Measurements from ENCODE around the gene RAPGEF1.
"Not testable (repeated sequence)": the region's sequence is repeated elsewhere in the genome, so short reads cannot be mapped to it uniquely, and the experiment has no call there.

Gene RAPGEF1

DNA sequence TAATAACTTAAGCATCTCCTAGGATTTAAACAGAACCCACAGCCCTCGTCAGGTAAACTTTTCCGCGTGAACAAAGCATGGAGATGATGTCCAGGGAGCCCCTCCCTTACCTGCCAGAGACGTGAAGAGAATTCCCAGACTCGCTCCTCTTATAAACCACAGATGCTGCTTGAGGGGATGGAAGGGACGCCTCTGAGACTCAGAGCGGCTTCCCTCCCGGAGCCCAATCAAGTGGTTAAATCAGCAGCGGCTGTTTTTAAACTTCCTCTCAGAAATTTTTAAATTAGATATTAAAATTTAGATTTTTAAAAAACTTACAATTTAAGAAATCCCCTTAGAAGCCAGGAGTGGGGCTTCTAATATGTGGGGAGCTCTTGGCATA is 71.8 kb downstream of the RAPGEF1 start:
- no peak overlapping the region for H3K9ac ChIP-seq (ENCODE audit: insufficient read length, low read depth)
- H3K9me3 ChIP-seq (ENCODE audit: insufficient read depth, low read length): peaks cover 18% of the 10 kb centered on the region
- no peak for TF ChIP-seq SUZ12 (IDR thresholded peaks at IDR 0.05; ENCODE audit: extremely low read depth, insufficient read depth, insufficient read length)
- no peak for TF ChIP-seq YY1 (IDR thresholded peaks at IDR 0.05; ENCODE audit: insufficient read depth, insufficient read length)
- TF ChIP-seq ZNF274 (IDR thresholded peaks at IDR 0.05; ENCODE audit: low read depth, low read length): no peak
- no peaks in the 10 kb centered on the region for H3K27me3 ChIP-seq (ENCODE audit: insufficient read depth, insufficient read length)
- H3K36me3 ChIP-seq (ENCODE audit: insufficient read depth, insufficient read length, low read length): peaks cover 4% of the 10 kb centered on the region
- DNase-seq (ENCODE audit: low read depth, low spot score): no peak
- H3K4me3 ChIP-seq (ENCODE audit: insufficient read length, low read depth): no peak overlapping the region
- peaks cover 19% of the 10 kb centered on the region for H3K4me1 ChIP-seq (ENCODE audit: insufficient read depth, insufficient read length)

DNA sequence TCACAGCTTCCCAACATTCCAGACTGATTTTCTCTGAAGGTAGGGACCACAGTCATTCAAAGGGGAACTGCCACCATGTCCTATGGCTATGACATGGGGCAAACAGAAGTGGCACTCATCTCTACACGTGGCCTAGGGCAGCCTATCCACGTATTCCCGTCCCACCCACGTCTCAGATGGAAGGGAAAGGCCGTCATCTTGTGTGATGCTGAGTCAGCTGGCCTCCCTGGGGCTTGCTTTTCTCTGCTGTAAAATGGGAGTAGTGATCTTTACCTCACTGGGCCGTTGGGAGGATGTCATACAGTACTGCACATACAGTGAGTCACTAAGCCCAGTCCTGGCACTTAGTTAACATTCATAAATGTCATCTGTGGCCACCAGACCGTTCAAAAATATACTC is 72.3 kb downstream of the RAPGEF1 start:
- Histone ChIP-seq H3K4me3 (ENCODE audit: insufficient read length, low read depth) (no peak overlapping the region), H3K36me3 (ENCODE audit: insufficient read depth, insufficient read length, low read length) (peaks cover 4% of the 10 kb centered on the region), H3K9ac (ENCODE audit: insufficient read length, low read depth) (no peak overlapping the region), H3K27me3 (ENCODE audit: insufficient read depth, insufficient read length) (no peaks in the 10 kb centered on the region), H3K4me1 (ENCODE audit: insufficient read depth, insufficient read length) (peaks cover 19% of the 10 kb centered on the region), H3K9me3 (ENCODE audit: insufficient read depth, low read length) (peaks cover 18% of the 10 kb centered on the region)
- TF ChIP-seq SUZ12 (IDR thresholded peaks at IDR 0.05; ENCODE audit: extremely low read depth, insufficient read depth, insufficient read length): no peak
- no peak for TF ChIP-seq YY1 (IDR thresholded peaks at IDR 0.05; ENCODE audit: insufficient read depth, insufficient read length)
- no peak for TF ChIP-seq ZNF274 (IDR thresholded peaks at IDR 0.05; ENCODE audit: low read depth, low read length)
- no peak for DNase-seq (ENCODE audit: low read depth, low spot score)

GRCh38 chr9:131666774-131667173 is 73.1 kb downstream of the RAPGEF1 start:
- H3K36me3 ChIP-seq (ENCODE audit: insufficient read depth, insufficient read length, low read length): peaks cover 4% of the 10 kb centered on the region
- peaks cover 18% of the 10 kb centered on the region for H3K9me3 ChIP-seq (ENCODE audit: insufficient read depth, low read length)
- no peak overlapping the region for H3K4me3 ChIP-seq (ENCODE audit: insufficient read length, low read depth)
- TF ChIP-seq ZNF274 (IDR thresholded peaks at IDR 0.05; ENCODE audit: low read depth, low read length) (no peak), YY1 (IDR thresholded peaks at IDR 0.05; ENCODE audit: insufficient read depth, insufficient read length) (no peak), SUZ12 (IDR thresholded peaks at IDR 0.05; ENCODE audit: extremely low read depth, insufficient read depth, insufficient read length) (no peak)
- no peaks in the 10 kb centered on the region for H3K27me3 ChIP-seq (ENCODE audit: insufficient read depth, insufficient read length)
- no peak for DNase-seq (ENCODE audit: low read depth, low spot score)
- H3K9ac ChIP-seq (ENCODE audit: insufficient read length, low read depth): no peak overlapping the region
- H3K4me1 ChIP-seq (ENCODE audit: insufficient read depth, insufficient read length): peaks cover 19% of the 10 kb centered on the region

DNA sequence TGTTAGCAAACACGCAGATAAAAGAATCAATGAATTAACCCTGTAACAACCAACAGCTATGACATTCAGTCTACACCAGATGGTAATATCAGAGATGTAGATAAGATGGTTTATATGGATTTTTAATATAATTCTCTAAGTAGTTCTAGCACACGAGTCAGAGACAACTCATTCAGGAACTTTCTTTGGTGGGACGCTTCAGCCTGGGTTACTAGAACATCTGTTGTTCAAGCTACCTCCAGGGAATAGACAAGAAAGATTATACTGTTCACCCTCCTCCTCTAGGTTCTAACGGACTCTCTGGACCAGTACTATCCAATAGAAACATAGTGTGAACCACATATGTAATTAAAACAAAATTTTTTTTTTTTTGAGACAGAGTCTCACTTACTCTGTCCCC is 73.8 kb downstream of the RAPGEF1 start:
- Histone ChIP-seq H3K9ac (ENCODE audit: insufficient read length, low read depth) (no peak overlapping the region), H3K4me1 (ENCODE audit: insufficient read depth, insufficient read length) (peaks cover 16% of the 10 kb centered on the region), H3K36me3 (ENCODE audit: insufficient read depth, insufficient read length, low read length) (no peaks in the 10 kb centered on the region), H3K9me3 (ENCODE audit: insufficient read depth, low read length) (peaks cover 18% of the 10 kb centered on the region), H3K4me3 (ENCODE audit: insufficient read length, low read depth) (no peak overlapping the region), H3K27me3 (ENCODE audit: insufficient read depth, insufficient read length) (no peaks in the 10 kb centered on the region)
- TF ChIP-seq SUZ12 (IDR thresholded peaks at IDR 0.05; ENCODE audit: extremely low read depth, insufficient read depth, insufficient read length) (no peak), YY1 (IDR thresholded peaks at IDR 0.05; ENCODE audit: insufficient read depth, insufficient read length) (no peak), ZNF274 (IDR thresholded peaks at IDR 0.05; ENCODE audit: low read depth, low read length) (no peak)
- no peak for DNase-seq (ENCODE audit: low read depth, low spot score)

GRCh38 chr9:131663288-131663687 is 76.6 kb downstream of the RAPGEF1 start:
- Histone ChIP-seq H3K4me3 (ENCODE audit: insufficient read length, low read depth) (no peak overlapping the region), H3K4me1 (ENCODE audit: insufficient read depth, insufficient read length) (peaks cover 3% of the 10 kb centered on the region), H3K27me3 (ENCODE audit: insufficient read depth, insufficient read length) (no peaks in the 10 kb centered on the region), H3K9ac (ENCODE audit: insufficient read length, low read depth) (no peak overlapping the region), H3K9me3 (ENCODE audit: insufficient read depth, low read length) (peaks cover 18% of the 10 kb centered on the region), H3K36me3 (ENCODE audit: insufficient read depth, insufficient read length, low read length) (no peaks in the 10 kb centered on the region)
- no peak for TF ChIP-seq YY1 (IDR thresholded peaks at IDR 0.05; ENCODE audit: insufficient read depth, insufficient read length)
- no peak for TF ChIP-seq SUZ12 (IDR thresholded peaks at IDR 0.05; ENCODE audit: extremely low read depth, insufficient read depth, insufficient read length)
- no peak for TF ChIP-seq ZNF274 (IDR thresholded peaks at IDR 0.05; ENCODE audit: low read depth, low read length)
- DNase-seq (ENCODE audit: low read depth, low spot score): no peak

DNA sequence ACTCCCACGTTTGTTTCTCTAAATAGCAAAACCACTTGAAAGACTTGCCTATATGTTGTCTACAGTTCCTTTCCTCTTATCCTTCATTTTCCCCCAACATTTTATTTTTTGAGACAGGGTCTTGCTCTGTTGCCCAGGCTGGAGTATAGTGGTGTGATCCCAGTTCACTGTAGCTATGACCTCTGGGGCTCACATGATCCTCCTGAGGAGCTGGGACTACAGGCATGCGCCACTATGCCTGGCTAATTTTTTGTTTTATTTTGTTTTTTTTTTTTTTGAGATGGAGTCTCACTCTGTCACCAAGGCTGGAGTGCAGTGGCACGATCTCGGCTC is 77.6 kb downstream of the RAPGEF1 start:
- H3K9me3 ChIP-seq (ENCODE audit: insufficient read depth, low read length): peaks cover 18% of the 10 kb centered on the region
- not testable (repeated sequence) for H3K36me3 ChIP-seq (ENCODE audit: insufficient read depth, insufficient read length, low read length); H3K4me3 ChIP-seq (ENCODE audit: insufficient read length, low read depth); DNase-seq (ENCODE audit: low read depth, low spot score); H3K4me1 ChIP-seq (ENCODE audit: insufficient read depth, insufficient read length); H3K9ac ChIP-seq (ENCODE audit: insufficient read length, low read depth); H3K27me3 ChIP-seq (ENCODE audit: insufficient read depth, insufficient read length)

DNA sequence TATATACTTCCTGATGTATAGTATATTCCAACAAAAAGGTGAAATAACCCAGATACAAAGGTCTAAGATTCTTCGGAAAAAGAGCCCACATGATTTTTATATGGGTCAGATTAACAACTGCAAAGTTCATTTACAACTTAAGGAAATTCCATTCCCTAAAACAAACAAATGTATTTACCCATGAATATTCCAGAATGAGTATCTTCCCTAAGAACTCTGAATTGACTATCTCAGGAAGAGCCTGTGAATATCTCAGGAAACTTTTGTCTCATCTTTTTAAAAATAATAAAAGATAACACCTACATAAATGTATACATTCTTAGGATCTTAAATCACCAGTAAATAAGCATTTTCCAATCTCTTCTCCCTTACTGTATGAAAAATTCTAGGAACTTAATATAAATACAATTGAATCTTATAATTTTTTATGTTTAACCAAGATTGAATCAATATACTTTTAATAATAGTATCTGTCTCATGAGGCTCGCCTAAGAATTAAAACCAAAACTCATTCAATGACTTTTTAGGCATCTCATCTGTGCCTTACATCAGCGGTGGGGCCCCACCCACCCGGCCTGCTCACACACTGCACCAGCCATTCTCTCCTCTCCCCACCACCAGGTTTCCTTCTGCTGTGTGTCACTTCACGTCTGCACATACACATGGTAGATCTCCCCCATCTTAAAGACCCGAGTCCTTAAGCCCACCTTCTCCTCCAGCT is 78.1 kb downstream of the RAPGEF1 start:
- H3K9me3 ChIP-seq (ENCODE audit: insufficient read depth, low read length): peaks cover 18% of the 10 kb centered on the region
- no peaks in the 10 kb centered on the region for H3K27me3 ChIP-seq (ENCODE audit: insufficient read depth, insufficient read length)
- peaks cover 4% of the 10 kb centered on the region for H3K36me3 ChIP-seq (ENCODE audit: insufficient read depth, insufficient read length, low read length)
- H3K9ac ChIP-seq (ENCODE audit: insufficient read length, low read depth): no peak overlapping the region
- no peaks in the 10 kb centered on the region for H3K4me1 ChIP-seq (ENCODE audit: insufficient read depth, insufficient read length)
- DNase-seq (ENCODE audit: low read depth, low spot score): no peak
- H3K4me3 ChIP-seq (ENCODE audit: insufficient read length, low read depth): no peak overlapping the region
- TF ChIP-seq YY1 (IDR thresholded peaks at IDR 0.05; ENCODE audit: insufficient read depth, insufficient read length) (no peak), ZNF274 (IDR thresholded peaks at IDR 0.05; ENCODE audit: low read depth, low read length) (no peak), SUZ12 (IDR thresholded peaks at IDR 0.05; ENCODE audit: extremely low read depth, insufficient read depth, insufficient read length) (no peak)

All from NT2/D1 (cell line).